ENCODE results near the gene PITX1.

The PITX1 gene

GRCh38 chr5:135072387-135073281 is 38.6 kb upstream of the PITX1 start:
- TF ChIP-seq EZH2 (IDR thresholded peaks at IDR 0.05) (no peak), FOXP2 (optimal IDR thresholded peaks at IDR 0.05; ENCODE audit: control extremely low read depth, extremely low read length, insufficient read depth) (no peak), POLR2AphosphoS5 (IDR thresholded peaks at IDR 0.05; ENCODE audit: borderline replicate concordance, low read depth, low read length) (no peak)
- no peak for DNase-seq (ENCODE audit: low read depth, low spot score)
- H3K27ac ChIP-seq = no peak overlapping the region
- no peaks in the 10 kb centered on the region for H3K36me3 ChIP-seq (ENCODE audit: insufficient read depth, low read length)
- no peaks in the 10 kb centered on the region for H3K9me3 ChIP-seq (ENCODE audit: low read depth, low read length)
- H3K4me3 ChIP-seq = no peak overlapping the region
- H3K9ac ChIP-seq (ENCODE audit: insufficient read length) = no peak overlapping the region

GRCh38 chr5:135071311-135071710 is 37.3 kb upstream of the PITX1 start:
- no peak for DNase-seq (ENCODE audit: low read depth, low spot score)
- H3K27ac ChIP-seq = no peak overlapping the region
- H3K9me3 ChIP-seq (ENCODE audit: low read depth, low read length) = no peaks in the 10 kb centered on the region
- H3K36me3 ChIP-seq (ENCODE audit: insufficient read depth, low read length) = no peaks in the 10 kb centered on the region
- no peak overlapping the region for H3K4me3 ChIP-seq
- TF ChIP-seq POLR2AphosphoS5 (IDR thresholded peaks at IDR 0.05; ENCODE audit: borderline replicate concordance, low read depth, low read length) (no peak), EZH2 (IDR thresholded peaks at IDR 0.05) (no peak), FOXP2 (optimal IDR thresholded peaks at IDR 0.05; ENCODE audit: control extremely low read depth, extremely low read length, insufficient read depth) (no peak)
- no peak overlapping the region for H3K9ac ChIP-seq (ENCODE audit: insufficient read length)

GRCh38 chr5:135069895-135070657 is 36.0 kb upstream of the PITX1 start:
- no peak for DNase-seq (ENCODE audit: low read depth, low spot score)
- no peak for TF ChIP-seq EZH2 (IDR thresholded peaks at IDR 0.05)
- H3K4me3 ChIP-seq = no peak overlapping the region
- no peak overlapping the region for H3K27ac ChIP-seq
- H3K9ac ChIP-seq (ENCODE audit: insufficient read length) = no peak overlapping the region
- no peaks in the 10 kb centered on the region for H3K9me3 ChIP-seq (ENCODE audit: low read depth, low read length)
- no peaks in the 10 kb centered on the region for H3K36me3 ChIP-seq (ENCODE audit: insufficient read depth, low read length)

- TF ChIP-seq EZH2 (IDR thresholded peaks at IDR 0.05) (no peak), POLR2AphosphoS5 (IDR thresholded peaks at IDR 0.05; ENCODE audit: borderline replicate concordance, low read depth, low read length) (no peak), FOXP2 (optimal IDR thresholded peaks at IDR 0.05; ENCODE audit: control extremely low read depth, extremely low read length, insufficient read depth) (no peak)
- Histone ChIP-seq H3K36me3 (ENCODE audit: insufficient read depth, low read length) (no peaks in the 10 kb centered on the region), H3K4me3 (no peak overlapping the region), H3K27ac (no peak overlapping the region), H3K9ac (ENCODE audit: insufficient read length) (no peak overlapping the region), H3K9me3 (ENCODE audit: low read depth, low read length) (no peaks in the 10 kb centered on the region)
- DNase-seq (ENCODE audit: low read depth, low spot score) = no peak
Observed at GRCh38 chr5:135069016-135069770, 35.2 kb upstream of the PITX1 start.

DNA sequence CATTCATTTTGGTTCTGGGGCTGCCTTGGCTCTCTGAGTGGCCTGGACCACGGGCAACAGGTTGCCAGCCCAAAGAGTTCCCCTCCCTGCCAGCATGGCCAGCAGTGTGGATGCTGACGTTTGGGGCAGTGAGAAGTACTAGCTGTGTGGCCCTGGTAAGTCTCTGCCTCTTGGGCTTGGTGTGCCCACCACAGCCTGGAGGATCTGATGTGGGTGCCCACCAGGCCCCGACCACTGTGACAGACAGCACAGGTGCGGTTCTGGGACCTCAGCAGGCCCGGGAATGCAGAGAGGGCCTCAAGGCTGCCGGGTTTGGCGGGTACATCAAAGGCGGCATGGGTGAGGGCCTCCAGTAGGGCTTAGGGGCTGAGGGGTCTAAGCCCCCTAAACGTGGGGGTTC is 33.6 kb upstream of the PITX1 start:
- DNase-seq (ENCODE audit: low read depth, low spot score) = no peak
- TF ChIP-seq EZH2 (IDR thresholded peaks at IDR 0.05) (no peak), FOXP2 (optimal IDR thresholded peaks at IDR 0.05; ENCODE audit: control extremely low read depth, extremely low read length, insufficient read depth) (no peak), POLR2AphosphoS5 (IDR thresholded peaks at IDR 0.05; ENCODE audit: borderline replicate concordance, low read depth, low read length) (no peak)
- Histone ChIP-seq H3K27ac (no peak overlapping the region), H3K4me3 (no peak overlapping the region), H3K9ac (ENCODE audit: insufficient read length) (no peak overlapping the region), H3K36me3 (ENCODE audit: insufficient read depth, low read length) (no peaks in the 10 kb centered on the region), H3K9me3 (ENCODE audit: low read depth, low read length) (no peaks in the 10 kb centered on the region)

DNA sequence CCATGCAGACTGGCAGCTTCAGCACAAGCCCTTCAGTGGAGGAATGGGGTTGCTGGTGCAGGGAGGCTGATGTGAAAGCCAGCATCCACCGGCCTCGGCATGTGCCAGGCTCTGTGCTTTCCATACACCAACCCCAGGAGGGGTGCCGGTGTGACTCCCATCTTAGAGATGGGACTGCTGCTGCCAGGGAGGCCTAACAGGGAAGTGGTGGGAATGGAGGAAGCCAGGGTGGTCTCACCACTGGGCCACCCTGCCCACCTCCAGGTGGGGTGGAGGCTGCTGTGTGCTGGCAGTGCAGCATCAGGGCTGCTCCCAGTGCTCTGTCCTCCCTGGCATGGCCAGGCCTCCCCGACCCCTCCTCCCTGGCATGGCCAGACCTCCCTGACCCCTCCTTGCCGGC is 32.8 kb upstream of the PITX1 start:
- TF ChIP-seq EZH2 (IDR thresholded peaks at IDR 0.05) = no peak
- TF ChIP-seq POLR2AphosphoS5 (IDR thresholded peaks at IDR 0.05; ENCODE audit: borderline replicate concordance, low read depth, low read length) = no peak
- TF ChIP-seq FOXP2 (optimal IDR thresholded peaks at IDR 0.05; ENCODE audit: control extremely low read depth, extremely low read length, insufficient read depth) = no peak
- Histone ChIP-seq H3K27ac (no peak overlapping the region), H3K4me3 (no peak overlapping the region), H3K9ac (ENCODE audit: insufficient read length) (no peak overlapping the region), H3K9me3 (ENCODE audit: low read depth, low read length) (no peaks in the 10 kb centered on the region), H3K36me3 (ENCODE audit: insufficient read depth, low read length) (no peaks in the 10 kb centered on the region)
- DNase-seq (ENCODE audit: low read depth, low spot score) = no peak

DNA sequence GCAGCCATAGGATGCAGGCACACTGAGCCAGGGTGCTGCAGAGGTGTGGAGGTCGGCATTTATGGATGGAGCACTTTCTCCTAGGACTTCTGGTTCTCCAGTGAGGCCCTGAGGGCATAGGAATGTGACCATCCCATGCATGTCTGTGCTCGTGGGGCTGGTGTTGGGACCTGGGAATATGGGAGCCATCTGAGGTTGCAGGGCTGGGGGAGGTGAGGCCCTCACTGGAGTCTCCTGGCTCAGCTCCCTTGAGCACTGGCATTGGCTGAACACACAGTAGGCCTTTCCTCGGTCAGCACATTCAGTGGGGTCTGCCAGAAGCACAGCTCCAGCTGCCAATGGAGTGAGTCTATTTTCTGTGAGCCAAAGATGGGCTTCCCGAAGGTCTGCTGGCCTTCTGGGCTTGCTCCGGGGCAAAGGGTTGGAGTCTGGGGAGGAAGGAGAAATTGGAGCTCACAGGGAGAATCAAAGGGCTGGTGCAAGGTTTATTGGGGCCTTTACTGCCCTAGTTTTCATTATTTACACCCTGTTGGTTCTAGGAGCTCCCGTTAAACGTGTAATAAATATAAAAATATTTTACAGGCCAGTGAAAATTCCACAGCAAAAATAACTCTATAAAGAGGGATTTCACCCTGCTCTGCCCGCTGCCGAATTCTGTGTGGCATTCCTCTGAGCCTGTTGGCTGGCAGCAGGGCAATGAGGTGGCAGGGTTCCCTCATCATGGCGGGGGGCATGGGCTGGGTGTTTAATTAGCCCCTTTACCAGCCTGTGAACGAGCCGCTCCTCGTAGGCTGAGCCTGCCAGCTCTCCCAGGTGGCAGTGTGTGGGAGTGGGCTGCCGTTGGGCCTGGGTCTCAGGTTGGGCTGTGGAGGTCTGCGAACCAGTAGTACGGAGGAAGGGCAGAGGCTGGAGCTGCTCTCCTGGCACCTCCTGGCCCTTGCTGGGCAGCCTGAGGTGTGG is 31.6 kb upstream of the PITX1 start:
- Histone ChIP-seq H3K9ac (ENCODE audit: insufficient read length) (no peak overlapping the region), H3K27ac (no peak overlapping the region), H3K4me3 (no peak overlapping the region), H3K9me3 (ENCODE audit: low read depth, low read length) (no peaks in the 10 kb centered on the region), H3K36me3 (ENCODE audit: insufficient read depth, low read length) (no peaks in the 10 kb centered on the region)
- TF ChIP-seq FOXP2 (optimal IDR thresholded peaks at IDR 0.05; ENCODE audit: control extremely low read depth, extremely low read length, insufficient read depth) (no peak), EZH2 (IDR thresholded peaks at IDR 0.05) (no peak), POLR2AphosphoS5 (IDR thresholded peaks at IDR 0.05; ENCODE audit: borderline replicate concordance, low read depth, low read length) (no peak)
- no peak for DNase-seq (ENCODE audit: low read depth, low spot score)

Measured in SK-N-MC (cell line).